AG08395 (cell line): ENCODE measurements around the gene EMP3.
"Not testable (repeated sequence)": the region's sequence is repeated elsewhere in the genome, so short reads cannot be mapped to it uniquely, and the experiment has no call there.

Experiments used
- DNase-seq: peaks from one replicate; pipeline ENCODE4 v3.0.0; 2012; ENCODE audit warnings: mixed read lengths, low spot score

The EMP3 gene

DNA sequence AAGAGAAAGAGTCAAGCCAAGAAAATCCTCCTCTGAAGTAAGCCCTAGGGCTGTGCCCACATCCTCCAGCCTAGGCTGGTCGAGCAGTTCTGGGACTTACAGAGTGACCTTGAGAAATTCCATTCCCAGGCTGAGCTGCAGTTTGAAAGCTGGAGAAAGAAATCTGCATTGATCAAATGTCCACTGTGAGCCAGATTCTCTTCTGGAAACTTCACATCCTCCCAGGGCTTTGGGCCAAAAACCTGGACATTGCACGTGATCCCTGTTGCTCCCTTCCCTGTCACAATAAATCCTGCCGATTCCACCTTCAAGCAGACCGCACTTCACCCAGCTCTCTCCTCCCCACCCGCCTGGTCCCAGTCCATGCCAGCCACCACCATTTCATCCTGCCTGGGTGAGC is 22.7 kb downstream of the EMP3 start:
- peak; percentile 45 for DNase-seq

DNA sequence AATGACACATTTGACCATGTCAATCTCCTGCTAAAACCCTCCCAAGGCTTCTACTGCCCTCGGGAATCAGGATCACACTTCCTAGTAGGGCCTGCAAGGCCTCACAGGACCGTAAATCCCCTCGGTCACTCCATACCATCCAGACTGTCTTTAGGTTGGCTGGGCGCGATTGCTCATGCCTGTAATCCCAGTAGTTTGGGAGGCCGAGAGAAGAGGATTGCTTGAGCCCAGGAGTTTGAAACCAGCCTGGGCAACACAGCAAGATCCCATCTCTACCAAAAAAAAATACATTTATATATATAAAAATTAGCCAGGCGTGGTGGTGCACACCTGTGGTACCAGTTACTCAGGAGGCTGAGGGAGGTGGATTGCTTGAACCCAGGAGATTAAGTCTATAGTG is 23.4 kb downstream of the EMP3 start:
- DNase-seq, result no peak

DNA sequence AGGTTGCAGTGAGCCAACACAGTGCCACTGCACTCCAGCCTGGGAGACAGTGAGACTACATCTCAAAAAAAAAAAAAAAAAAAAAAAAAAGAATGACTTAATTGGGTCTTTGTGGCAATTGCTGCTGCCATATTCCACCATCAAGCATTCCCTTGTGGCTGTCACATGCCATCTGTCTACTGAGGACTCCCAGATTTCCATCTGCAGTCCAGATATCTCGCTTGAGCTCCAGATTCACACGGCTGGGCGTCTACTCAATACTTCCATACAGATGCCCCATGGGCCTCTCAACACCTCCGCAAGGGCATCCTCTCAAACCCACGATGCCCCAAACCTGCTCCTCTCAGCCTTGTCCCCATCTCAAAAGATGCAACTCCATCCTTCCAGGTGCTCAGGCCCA is 25.5 kb downstream of the EMP3 start:
- no peak for DNase-seq

DNA sequence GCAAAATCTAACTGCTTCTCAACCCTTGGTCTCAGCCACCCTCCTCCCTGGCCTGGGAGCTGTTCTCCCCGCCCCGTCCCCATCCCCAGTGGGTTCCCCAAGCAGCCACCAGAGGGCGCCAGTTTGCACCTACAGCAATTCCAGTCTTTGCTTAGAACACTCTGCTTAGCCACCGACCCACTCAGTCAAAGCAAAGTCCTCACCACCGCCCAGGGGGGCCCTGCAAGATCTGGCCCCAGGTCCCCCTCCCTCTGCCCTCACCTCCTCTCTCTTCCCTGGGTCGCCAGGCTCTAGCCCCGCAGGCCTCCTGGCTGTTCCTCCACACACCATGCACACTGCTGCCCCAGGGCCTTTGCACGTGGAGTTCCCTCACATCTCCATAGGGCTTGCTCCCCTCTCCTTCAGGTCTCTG is 26.0 kb downstream of the EMP3 start:
- DNase-seq, result peak; percentile 68

DNA sequence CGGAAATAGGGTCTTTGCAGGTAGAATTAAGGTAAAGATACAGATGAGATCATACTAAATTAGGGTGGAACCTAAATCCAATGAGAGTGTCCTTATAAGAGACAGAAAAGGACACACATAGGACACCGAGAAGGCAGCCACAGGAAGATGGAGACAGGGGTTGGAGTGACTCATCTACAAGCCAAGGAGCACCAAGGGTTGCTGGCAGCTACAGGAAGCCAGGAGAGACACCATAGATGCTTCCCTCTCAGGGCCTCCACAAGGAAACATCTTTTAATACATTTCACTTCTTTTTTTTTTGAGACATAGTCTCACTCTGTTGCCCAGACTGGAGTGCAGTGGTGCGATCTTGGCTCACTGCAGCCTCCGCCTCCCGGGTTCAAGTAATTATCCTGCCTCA is 28.3 kb downstream of the EMP3 start:
- DNase-seq, result no peak

DNA sequence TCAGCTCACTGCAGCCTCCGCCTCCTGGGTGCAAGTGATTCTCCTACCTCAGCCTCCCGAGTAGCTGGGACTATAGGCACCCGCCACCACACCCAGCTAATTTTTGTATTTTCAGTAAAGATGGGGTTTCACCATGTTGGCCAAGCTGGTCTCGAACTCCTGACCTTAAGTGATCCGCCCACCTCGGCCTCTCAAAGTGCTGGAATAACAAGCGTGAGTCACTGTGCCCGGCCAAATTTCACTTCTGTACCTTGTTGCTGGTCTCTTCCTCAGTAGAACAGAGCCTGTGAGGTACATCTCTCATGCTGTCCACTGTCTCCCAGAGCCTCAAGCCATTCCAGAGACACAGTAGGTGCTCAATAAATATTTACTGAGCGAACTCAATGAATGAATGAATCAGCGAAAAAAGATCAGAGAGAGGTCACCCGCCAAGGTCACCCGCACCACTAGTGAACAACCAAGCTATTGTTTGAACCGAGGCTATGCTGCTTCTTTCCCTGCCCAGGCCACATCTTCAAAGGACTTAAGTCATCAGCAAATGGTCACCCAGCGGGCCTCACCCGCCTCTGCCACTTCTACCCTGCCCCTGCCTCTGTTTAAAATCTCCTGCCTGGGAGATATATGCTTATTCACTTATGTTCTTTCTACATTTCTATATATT is 29.1 kb downstream of the EMP3 start:
- no peak for DNase-seq

DNA sequence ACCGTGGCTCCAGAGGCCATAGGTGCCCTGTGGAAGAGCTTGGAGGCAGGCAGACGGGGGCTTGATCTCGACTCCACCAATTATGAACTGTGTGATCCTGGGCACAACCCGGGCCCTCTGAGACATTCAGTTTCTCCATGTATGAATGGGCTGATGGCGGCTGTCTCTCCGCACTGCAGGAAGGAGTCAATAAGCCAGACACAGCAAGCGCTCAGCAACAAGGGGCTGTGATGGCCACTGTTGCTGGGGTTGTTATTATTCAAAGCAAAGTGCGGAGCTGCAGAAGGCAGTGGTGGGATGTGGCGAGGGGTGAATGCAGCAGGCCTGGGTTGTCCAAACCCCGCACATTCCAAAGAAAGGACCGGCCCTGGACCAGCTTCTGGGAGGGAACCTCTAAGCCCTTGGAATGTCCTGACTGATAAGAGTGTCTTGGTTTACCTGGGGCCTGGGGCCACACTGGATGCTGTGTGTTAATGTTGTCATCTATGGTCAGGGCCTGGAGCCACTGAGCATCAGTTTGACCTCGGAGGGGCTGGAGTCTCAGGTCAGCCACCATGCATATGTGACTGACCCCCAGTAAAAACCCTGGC is 30.1 kb downstream of the EMP3 start:
- no peak for DNase-seq

DNA sequence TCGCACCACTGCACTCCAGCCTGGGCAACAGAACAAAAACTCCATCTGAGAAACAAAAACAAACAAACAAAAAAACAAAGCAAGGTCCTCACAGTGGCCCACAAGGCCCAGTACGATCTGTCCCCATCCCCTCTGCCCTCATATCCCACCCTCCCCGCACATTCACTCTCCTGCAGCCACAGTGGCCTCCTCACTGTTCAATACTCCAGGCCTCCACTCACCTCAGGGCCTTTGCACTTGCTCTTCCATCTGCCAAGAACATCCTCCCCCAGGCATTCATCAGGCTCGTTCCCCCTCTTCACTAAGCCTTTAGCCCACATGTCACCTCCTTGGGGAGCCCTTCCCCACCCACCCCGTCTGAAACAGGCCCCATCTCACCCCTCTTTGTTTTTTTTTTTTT is 33.8 kb downstream of the EMP3 start:
- no peak for DNase-seq

DNA sequence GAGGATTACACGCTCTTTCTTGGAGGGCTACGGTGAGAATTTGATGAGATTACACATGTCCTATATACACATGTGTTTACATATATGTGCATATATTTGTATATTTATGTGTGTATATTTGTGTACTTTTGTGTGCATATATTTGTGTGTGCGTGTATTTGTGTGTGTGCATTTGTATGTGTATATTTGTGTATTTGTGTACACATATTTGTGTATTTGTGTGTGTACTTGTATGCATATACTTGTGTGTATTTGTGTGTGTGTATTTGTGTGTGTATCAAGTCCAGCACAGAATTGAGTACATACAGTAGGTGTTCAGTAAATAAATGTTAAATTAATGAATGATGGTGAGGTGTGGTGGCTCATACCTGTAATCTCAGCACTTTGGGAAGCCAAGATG is 36.6 kb downstream of the EMP3 start:
- DNase-seq, result no peak

DNA sequence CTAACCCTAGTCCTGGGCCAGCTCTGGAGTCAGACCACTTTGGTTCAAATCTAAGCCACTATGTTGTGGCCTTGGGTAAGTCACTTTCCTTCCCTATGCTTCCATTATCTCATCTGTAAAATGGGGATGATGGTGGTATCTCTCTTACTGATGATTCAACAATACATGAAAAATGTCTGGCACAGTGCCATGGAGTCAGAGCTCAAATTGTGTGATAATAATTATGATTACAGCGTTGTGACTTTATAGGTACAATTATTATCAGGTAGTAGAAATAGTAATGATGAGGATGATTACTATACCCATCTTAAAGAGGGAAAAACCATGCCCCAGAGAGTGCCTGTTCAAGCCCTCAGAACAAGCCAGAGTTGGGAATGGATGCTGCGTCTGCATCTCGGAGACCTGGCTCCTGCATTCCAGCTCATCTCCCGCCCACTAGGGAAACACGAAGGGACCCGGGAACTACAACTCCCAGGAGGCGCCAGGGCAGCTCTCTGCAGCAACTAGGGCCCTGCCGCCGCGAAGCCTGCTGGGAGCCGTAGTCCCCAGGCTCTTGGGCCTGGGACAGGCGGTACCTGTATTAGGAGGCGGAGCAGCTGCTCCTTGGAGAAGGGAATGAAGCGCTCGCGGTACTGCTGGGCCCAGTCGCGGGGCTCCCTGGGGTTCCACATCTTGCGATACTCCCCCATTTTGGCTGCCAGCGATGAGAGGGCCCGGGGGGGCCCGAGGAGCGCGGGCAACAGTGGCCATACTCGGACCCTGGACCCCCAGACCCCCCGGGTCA is 37.6 kb downstream of the EMP3 start:
- peak; percentile 92 for DNase-seq

DNA sequence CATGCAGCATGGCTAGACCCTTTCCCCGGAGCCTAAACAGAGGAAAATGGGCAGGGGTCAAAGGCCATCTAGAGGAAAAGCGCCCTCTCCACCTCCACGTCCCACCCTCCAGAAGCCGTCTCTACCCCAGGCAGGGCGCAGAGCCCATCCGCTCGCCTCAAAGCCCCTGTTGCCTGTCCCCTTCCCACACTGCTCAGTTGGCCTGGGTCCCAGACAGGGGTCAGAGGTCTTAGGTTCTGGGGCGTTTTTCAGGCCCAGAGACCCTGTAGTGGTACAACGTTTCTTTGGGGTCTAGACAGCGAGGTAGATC is 38.1 kb downstream of the EMP3 start:
- DNase-seq, result no peak

DNA sequence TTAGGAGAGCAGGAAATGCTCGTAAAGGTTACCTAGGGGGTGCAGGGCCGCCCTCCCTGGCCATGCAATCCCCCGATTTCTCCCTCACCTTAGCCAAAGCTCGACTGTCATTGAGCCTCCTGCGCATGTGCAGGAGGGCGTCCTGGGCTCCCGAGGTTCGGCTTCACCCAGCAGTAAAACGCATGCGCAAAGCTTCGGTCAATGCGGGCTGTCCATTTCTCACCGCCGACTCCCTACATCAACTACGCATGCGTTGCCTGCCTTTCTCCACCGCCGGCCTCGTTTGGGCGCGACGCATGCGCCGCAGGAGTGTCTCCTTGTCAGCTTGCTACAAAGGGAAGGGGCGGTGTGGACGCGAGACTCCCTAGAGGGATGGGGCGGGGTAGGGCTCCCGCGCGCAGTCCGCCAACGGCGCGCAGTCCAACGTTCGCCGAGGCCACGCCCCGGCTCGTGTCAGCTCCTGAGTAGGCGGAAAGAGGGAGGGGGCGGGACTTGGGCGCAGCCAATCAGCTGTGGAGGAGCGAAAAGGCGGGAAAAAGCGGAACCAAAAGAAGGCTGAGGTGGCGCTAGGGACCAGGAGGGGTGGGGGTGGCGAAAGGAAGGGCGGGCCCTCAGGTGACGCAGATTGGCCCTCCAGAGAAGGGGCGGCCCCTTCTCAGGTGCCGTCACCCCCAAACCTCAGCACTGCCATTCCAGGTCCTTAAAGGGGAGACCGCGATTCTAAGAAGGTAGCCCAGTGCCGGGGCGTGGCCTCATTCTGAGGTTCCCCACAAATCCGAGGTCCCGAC is 38.7 kb downstream of the EMP3 start, which contains the start of the genes SYNGR4 and TMEM143:
TSS of gene SYNGR4 (plus strand) at position 558 of the 788 bp plus-strand sequence. CDS start 1,476 bp downstream, outside the sequence.
TSS of gene TMEM143 (minus strand) at position 131 of the 788 bp plus-strand sequence. CDS start at position 111, 20 bp downstream.
- peak; percentile 100 for DNase-seq

DNA sequence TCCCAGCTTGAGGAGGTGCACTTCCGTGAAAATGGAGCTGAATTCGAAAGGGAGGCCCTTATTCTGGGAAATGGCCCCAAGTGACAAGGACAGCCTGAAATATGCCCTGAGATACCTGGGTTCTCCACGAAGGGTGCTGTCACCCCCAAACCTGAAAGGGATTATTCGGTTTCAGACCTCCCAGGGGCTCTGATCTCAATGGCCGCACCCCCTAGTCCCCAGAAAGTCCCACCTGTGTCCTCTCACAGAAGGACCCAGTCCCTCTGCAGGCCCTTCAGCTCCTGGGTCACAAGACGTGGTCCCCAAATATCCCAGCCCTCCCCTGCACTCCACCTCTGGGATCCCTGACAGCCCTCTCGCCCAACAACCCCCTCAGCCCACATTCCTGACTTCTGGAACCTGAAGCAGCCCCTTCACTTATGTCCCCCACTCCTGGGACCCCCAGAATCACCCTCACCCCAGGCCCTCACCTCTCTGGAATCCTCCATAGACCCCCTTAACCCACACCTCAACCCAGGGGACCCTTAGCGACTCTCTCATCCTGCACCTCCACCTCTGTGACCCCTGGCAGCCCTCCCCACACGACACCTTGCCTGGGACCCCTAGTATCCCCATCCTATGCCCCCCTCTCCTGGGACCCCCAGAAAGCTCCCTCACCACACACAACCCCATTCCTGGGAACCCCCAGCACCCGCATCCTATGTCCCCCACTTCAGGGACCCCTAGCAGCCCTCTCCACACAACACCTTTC is 39.4 kb downstream of the EMP3 start:
- no peak for DNase-seq

DNA sequence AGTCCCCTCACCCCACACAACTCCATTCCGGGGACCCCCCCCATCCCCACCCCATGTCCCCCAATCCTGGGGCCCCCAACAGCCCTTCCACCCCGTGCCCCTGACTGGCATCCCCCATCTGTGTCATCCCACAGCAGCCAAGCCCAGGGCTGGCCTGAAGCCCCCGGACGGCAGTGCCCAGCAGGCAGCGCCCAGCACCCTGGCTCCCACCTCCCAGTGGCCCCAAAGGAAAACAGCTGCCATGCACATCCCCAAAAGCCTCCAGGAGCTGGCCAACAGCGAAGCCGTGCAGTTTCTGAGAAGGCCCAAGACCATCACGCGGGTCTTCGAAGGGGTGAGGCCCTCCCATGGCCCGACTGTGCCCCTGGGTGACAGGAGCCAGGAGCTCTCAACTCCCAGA is 40.2 kb downstream of the EMP3 start:
- no peak for DNase-seq

DNA sequence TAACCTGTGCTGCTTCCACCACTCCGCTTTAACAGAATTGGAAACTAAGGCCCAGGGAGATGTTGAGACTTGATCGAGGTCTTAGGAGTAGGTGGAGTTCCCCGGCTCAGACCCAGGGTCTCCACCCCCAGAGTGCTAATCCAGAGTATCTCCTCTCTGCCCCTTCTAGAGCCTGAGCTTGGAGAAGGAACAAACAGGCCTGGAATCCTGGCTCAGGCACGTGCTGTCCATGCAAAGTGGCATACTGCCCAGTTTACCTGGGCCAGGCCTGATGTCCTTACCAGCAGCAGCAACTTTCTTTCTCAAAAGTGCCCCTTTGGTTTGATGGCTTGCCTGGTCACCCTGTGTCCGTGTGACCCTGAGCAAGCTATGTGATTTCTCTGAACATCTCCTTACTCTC is 42.5 kb downstream of the EMP3 start:
- DNase-seq, result no peak

DNA sequence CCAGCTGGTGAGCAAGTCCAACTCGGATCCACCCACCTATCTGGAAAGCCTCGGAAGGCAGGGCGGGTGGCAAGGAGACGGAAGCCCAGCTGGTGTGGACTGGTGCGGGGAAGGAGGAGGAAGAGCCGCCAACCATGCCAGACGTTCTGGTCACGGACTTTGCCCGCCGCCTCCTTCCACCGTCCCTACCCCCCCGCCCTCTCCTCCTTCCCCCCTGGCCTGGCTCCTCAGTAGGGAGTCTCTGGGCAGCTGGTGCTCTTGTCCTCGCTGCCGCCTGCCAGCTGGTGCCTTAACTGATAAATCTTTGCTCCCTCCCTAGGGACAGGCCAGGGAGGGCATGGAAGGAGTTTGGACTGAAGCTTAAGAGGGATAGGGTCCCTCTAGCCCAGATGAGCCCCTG is 43.6 kb downstream of the EMP3 start:
- DNase-seq, result no peak

DNA sequence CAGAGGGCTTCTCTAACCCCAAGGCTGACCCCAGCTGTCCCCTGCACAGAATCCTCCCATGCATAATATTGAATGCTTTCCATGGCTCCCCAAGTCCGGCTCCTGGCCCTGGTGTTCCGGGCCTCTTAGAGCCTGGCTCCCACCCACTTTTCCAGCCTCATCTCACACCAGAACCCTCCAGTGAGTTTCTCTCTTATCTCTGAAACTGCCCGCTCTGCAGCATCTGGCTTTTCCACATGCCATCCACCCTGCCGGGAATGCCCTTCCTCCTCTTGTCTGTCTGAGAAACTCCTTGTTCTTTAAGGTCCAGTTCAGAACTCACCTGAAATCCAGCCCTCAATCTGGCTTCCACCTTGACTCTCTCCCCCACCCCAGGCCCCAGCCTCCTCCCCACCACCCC is 45.6 kb downstream of the EMP3 start:
- no peak for DNase-seq

DNA sequence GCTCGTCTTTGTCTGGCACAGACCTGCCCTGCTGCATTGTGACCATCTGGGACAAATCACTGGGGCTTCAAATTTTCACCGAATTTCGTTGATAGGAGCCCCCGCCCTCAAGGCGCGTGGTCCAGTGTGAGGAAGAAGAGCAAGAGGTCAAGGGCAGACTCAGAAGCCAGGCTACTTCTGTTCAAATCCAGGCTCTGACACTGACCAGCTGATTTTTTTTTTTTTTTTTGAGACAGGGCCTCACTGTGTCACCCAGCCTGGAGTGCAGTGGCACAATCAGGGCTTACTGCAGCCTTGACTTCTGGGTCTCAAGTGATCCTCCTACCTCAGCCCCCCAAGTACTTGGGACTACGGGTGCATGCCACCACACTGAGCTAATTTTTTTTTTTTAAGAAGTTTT is 46.0 kb downstream of the EMP3 start:
- no peak for DNase-seq

DNA sequence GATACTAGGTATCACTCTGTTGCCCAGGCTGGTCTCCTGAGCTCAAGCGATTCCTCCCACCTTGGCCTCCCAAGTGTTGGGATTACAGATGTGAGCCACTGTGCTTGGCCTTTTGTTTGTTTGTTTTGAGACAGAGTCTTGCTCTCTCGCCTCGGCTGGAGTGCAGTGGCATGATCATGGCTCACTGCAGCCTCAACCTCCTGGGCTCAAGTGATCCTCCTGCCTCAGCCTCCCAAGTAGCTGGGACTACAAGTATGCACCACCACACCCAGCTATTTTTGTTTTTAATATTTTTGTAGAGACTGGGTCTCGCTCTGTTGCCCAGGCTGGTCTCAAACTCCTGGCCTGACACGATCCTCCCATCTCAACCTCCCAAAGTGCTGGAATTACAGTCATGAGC is 46.4 kb downstream of the EMP3 start:
- DNase-seq, result not testable (repeated sequence)

DNA sequence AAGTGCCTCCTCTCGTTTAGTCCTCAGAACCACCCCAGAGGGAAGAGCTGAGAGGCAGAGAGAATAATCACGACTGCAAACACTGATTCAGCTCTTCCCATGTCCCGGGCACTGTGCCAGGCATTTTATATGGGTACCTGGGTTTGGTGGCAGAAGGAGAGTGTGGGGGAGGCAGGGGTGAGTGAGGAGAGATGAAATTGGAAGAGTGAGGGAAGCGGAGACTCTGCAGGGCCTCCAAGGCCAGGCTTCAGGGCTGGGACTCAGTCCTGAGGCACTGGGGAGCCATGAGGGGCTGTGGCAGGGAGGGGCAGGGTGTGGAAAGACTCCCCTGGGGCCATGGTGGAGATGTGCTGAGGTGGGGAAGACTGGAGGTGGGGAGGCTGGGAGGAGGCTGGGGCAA is 47.6 kb downstream of the EMP3 start:
- no peak for DNase-seq

DNA sequence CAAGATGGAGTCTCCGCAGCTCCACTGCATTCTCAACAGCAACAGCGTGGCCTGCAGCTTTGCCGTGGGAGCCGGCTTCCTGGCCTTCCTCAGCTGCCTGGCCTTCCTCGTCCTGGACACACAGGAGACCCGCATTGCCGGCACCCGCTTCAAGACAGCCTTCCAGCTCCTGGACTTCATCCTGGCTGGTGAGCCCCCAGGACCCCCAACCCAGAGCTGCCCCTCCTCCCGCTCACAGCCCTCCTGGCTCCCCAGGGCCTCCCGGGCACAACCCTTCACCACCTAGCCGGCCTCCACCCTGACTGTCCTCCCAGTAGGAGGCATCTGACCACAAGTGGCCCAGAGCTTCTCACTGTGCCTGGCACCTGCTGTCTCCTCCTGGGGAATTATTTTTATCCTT is 48.2 kb downstream of the EMP3 start:
- no peak for DNase-seq

DNA sequence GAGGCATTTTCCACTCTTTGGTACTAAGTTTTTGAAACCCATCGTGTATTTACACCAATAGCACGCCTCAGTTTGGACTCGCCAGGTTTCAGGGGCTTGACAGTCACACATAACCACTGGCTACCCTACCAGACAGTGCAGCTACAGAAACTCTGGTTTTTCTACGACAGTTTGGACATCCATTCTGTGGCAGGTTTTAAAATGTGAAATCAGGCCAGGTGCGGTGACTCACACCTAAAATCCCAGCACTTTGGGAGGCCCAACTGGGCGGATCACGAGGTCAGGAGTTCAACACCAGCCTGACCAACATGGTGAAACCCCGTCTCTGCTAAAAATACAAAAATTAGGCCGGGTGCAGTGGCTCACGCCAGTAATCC is 52.8 kb downstream of the EMP3 start:
- DNase-seq, result no peak
